Astrocyte of the spinal cord (primary cell): ENCODE data around the gene LDAH.

Source experiments
- DNase-seq: peaks from one replicate; pipeline ENCODE4 v3.0.0; 2011; ENCODE audit warnings: low read depth, low spot score
- H3K4me3 ChIP-seq: 2 replicates; pipeline ENCODE4 v1.5.1; 2011; ENCODE audit warnings: low read depth, mild to moderate bottlenecking, low read length, moderate library complexity
- CTCF ChIP-seq: IDR thresholded peaks from 2 replicates; pipeline ENCODE4 v1.5.1; 2012; ENCODE audit warnings: low read depth, mild to moderate bottlenecking, low read length, inconsistent platforms
- in situ Hi-C: cut with HindIII; loops from 2 replicates; pipeline ENCODE4 v1.10.0; 2017; ENCODE audit warnings: low sequenced_read_pairs

The LDAH gene

GRCh38 chr2:20707601-20708000, 115.3 kb downstream of the LDAH start:
- no peak overlapping the region for H3K4me3 ChIP-seq
- TF ChIP-seq CTCF, result no peak
- no peak for DNase-seq
- in situ Hi-C loops, result no loop called here

GRCh38 chr2:20706786-20707185, 116.1 kb downstream of the LDAH start:
- no peak for TF ChIP-seq CTCF
- H3K4me3 ChIP-seq, result no peak overlapping the region
- no peak for DNase-seq
- in situ Hi-C loops, result no loop called here

- TF ChIP-seq CTCF, result no peak
- no peak for DNase-seq
- in situ Hi-C loops, result no loop called here
- H3K4me3 ChIP-seq, result no peak overlapping the region
Observed at GRCh38 chr2:20706217-20706616, 116.7 kb downstream of the LDAH start.

- no peak overlapping the region for H3K4me3 ChIP-seq
- in situ Hi-C loops, result no loop called here
- TF ChIP-seq CTCF, result no peak
- DNase-seq, result no peak
Observed at GRCh38 chr2:20704886-20705285, 118.0 kb downstream of the LDAH start.

- peak; percentile 33 for DNase-seq
- TF ChIP-seq CTCF, result no peak
- in situ Hi-C loops, result no loop called here
- no peak overlapping the region for H3K4me3 ChIP-seq
Observed at GRCh38 chr2:20702563-20702962, 120.3 kb downstream of the LDAH start.

GRCh38 chr2:20698916-20699613, 123.8 kb downstream of the LDAH start:
- no peak for DNase-seq
- no peak for TF ChIP-seq CTCF
- in situ Hi-C loops, result no loop called here
- H3K4me3 ChIP-seq, result no peak overlapping the region
